Activated CD4-positive, alpha-beta T cell treated with anti-CD3 and anti-CD28 coated beads, Interleukin-2, Interleukin-6, amounts not matched to agents 100 ng/mL and 50 ng/mL, durations not matched to agents 16 hours and 8 hours (primary cell): ENCODE measurements around the gene PDE6C.

Source experiments
- DNase-seq: peaks from one replicate; pipeline ENCODE4 v3.0.0-alpha.2; 2020

The PDE6C gene

DNA sequence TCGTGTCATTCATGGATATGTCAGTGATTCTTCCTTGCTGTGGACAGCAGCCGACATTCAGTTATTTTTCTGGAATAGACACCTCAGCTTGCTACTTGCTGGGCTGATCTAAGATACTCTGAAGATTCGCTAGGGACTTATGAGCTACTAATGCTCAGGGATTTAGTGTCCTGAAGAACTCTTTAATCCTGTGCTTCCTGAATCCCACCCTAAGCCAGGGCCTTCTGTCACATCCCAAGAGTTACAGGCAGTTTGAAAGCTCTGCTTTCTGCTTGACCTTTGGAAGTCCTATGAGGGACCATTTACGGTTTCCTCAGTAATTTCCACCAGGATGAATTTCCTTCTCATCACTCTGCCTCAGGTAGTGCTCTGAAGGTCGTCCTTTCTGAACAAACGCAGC is at the start of gene PDE6C:
Gene PDE6C (plus strand): TSS at position 227 of the 400 bp plus-strand sequence. CDS start 189 bp downstream, outside the sequence.
- no peak for DNase-seq

DNA sequence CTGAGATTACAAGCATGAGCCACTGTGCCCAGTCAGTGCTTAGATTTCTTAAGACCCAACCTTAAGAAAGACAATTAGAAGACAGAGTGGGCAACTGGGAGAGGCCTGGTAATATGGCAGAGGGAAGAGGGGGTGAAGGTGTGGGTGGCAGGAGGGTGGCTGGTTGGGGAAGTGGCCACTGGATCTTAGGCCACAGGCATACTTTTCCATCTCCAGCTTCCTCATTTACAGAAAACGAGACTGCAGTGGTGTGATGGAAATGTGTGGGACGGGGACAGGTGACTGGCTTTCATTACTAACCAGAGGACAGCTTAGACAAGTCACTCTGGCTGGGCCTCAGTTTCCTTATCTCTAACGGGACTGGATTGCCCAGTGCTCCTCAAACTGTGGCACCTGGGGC is 46.9 kb upstream of the PDE6C start:
- no peak for DNase-seq

DNA sequence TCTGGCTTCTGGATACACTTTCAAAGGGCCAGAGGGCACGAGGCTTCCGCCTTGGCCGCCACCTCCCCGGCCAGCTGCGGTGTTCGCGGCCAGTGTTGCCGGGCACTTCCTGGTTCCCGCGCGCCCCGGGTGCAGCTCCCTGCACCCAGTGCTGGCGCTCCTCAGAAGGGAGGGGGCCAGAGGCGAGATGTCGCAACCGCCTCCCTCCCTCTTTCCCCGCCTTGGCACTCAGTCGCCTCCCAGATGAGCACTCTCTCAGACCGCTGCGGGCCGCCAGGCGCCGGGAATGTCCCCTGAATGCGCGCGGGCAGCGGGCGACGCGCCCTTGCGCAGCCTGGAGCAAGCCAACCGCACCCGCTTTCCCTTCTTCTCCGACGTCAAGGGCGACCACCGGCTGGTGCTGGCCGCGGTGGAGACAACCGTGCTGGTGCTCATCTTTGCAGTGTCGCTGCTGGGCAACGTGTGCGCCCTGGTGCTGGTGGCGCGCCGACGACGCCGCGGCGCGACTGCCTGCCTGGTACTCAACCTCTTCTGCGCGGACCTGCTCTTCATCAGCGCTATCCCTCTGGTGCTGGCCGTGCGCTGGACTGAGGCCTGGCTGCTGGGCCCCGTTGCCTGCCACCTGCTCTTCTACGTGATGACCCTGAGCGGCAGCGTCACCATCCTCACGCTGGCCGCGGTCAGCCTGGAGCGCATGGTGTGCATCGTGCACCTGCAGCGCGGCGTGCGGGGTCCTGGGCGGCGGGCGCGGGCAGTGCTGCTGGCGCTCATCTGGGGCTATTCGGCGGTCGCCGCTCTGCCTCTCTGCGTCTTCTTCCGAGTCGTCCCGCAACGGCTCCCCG is 45.7 kb upstream of the PDE6C start, which contains the start of gene FFAR4:
Gene FFAR4 (plus strand): TSS at position 231 of the 842 bp plus-strand sequence. CDS start 56 bp downstream, at position 287.
- DNase-seq, result no peak

GRCh38 chr10:93567277-93568104 is 44.8 kb upstream of the PDE6C start:
- no peak for DNase-seq

- DNase-seq, result no peak
Measured at GRCh38 chr10:93568105-93568390, 44.3 kb upstream of the PDE6C start.

DNA sequence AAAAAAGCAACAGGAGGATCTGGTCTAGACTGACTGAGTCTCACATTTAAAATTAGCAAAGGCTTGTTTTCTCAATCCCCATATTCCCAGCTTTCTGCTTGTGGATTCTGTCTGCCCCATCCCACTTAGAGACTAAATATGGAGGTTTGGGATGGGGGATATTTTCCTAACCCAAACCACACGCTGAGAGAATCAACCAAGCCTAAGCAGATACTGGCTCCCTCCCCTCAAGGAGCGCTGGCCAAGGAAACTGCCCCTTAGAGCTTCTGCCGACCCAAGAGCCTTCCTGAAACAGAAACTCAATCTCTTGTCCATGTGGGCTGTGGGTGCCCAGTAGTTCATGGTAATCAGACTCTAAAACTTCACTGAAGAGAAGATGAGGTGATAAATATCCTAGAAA is 42.0 kb upstream of the PDE6C start:
- DNase-seq, result no peak

DNA sequence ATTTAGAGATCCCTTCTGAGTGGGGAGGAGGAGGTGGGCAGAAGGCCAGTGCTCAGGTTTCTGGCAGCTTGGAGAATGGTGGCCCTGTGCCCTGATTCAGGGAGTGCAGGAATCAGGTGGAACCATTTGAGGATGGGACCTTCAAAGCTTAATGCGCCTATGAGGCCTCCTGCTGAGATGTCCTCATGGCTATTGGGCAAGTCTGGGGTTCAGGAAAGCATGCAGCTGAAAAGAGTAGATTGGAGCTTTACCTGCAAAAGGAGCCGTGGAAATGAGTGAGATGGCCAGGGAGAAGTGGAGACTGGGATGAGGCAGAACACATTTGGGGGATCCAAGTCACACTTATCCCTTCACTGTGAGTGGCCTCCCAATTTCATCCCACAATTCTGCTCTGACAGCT is 39.7 kb upstream of the PDE6C start:
- no peak for DNase-seq

GRCh38 chr10:93573051-93573909 is 39.1 kb upstream of the PDE6C start:
- DNase-seq, result no peak

- DNase-seq, result no peak
Measured at GRCh38 chr10:93573924-93574323, 38.4 kb upstream of the PDE6C start.

GRCh38 chr10:93576888-93577287 is 35.4 kb upstream of the PDE6C start:
- no peak for DNase-seq

- DNase-seq, result no peak
Measured at GRCh38 chr10:93577565-93577964, 34.8 kb upstream of the PDE6C start.

GRCh38 chr10:93579089-93579488 is 33.2 kb upstream of the PDE6C start:
- no peak for DNase-seq

DNA sequence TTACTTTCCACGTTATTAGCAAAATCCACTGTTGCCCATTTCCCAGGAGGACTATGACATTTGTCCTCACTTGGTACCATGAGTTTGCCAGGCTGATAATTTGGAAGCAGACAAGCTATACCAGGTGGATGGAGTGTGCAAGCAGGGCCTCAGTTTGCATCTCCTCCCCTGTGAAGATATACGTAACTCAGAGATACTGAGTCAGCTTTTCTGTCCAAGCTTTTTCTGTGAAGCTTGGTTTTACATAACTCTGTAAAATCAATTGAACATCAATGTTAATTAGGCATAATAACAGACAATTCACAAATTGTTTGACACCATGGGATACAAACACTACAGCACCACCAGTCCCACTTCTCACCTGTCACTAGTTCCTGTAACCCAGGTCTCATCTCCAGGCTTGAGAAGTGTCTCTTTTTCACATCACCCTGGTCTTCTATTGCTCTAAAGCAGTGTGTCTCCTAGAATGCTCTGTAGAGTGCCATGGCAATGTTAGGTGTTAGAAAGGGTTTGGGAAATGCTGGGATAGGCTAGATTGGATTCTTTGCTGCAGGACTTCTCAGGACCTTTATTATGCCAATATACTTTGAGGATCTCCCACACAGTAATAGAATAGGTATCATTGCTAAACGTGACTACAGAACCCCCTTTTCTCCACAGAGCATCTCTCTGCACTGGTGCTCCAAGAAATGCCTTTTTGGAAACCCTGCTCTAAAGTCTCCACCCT is 32.2 kb upstream of the PDE6C start:
- no peak for DNase-seq

- no peak for DNase-seq
Measured at GRCh38 chr10:93580828-93581227, 31.5 kb upstream of the PDE6C start.

DNA sequence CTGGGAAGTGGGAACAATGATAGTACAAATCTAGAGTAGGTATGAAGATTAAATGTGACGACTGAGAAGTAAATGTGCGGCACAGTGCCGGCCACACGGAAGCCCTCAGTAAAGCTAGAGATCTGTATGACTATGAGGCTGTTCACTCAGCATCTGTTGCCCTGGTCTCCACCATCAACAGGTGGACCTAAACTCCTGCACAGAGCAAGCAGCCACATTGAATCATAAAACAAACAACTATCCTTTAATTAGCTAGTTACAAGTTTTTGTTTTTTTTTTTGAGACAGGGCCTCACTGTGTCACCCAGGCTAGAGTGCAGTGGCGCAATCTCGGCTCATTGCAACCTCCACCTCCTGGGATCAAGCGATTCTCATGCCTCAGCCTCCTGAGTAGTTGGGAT is 27.9 kb upstream of the PDE6C start:
- no peak for DNase-seq

GRCh38 chr10:93589648-93590562 is 22.4 kb upstream of the PDE6C start:
- no peak for DNase-seq

DNA sequence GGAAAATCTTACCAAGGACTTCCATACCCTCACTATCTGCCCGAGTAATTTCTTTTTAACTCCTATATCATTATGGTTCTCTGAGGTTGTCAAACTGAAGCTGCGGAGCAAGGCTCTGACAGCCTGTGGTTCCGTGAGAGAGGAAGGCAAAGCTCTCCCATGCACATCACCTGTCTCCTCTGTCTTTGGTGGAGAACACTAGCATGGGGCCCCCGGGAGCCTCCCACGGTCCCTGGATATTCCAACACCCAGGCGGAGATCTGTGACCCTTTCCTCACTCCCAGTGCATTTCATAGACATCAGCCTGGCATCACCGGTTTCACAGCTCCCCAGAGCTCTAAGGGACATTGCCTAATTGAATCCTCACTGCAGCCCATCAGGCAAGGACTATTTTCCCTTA is 21.7 kb upstream of the PDE6C start:
- no peak for DNase-seq

- DNase-seq, result no peak
Measured at GRCh38 chr10:93591065-93591808, 21.1 kb upstream of the PDE6C start.

DNA sequence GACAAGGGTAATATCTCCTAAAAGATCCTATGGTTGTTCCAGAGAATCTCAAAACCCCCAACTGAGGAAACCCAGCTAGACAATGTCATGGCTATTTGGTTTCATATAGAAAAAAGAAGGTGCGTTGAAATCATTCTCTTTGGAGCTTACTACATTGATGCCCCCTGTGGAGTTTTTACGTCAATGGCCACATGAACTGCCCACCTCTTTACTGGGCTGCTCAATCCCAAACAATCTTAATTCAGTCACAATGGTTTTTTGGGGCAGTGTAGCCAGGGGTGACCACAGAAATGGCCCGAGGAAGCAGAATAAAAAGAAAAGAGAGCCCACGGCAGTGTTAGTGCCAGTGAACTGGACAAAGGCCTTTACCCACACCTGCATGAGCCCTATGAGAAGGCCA is 19.1 kb upstream of the PDE6C start:
- no peak for DNase-seq

- no peak for DNase-seq
Measured at GRCh38 chr10:93593749-93594148, 18.6 kb upstream of the PDE6C start.

DNA sequence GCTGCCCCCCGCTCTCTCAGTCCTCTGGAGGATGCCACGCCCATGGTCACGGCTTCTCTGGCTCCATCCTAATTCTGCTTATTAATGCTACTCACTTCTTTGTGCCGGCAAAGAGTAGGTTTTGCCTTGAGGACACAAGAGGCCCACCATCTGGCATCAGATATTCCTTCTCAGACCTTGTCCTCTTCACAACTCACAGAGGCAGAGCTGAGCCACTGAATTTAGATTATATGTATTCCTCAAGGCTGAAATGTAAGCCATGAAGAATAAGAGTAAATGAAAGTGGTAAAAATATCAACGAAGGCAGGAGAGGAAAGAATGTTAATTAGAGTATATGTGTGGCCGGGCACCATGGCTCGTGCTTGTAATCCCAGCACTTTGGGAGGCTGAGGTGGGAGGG is 17.8 kb upstream of the PDE6C start:
- DNase-seq, result no peak
